Mesendoderm (in vitro differentiated cells): ENCODE data around the gene MPPED1.
A peak's percentile ranks its signal among the peaks of the same experiment; 100 is the strongest.

ENCODE experiments used
- DNase-seq: peaks from one replicate; pipeline ENCODE4 v3.0.0; 2013
- H2AK5ac ChIP-seq: 2 replicates; pipeline ENCODE4 v1.6.1; 2013; ENCODE audit warnings: low read length, inconsistent platforms
- H2BK120ac ChIP-seq: 2 replicates; pipeline ENCODE4 v1.6.1; 2013; ENCODE audit warnings: low read depth, mild to moderate bottlenecking, low read length, moderate library complexity, mixed read lengths
- H2BK15ac ChIP-seq: replicated peaks from 2 replicates; pipeline ENCODE4 v1.6.1; 2013; ENCODE audit warnings: low read depth, mild to moderate bottlenecking, moderate library complexity
- H2BK5ac ChIP-seq: 2 replicates; pipeline ENCODE4 v1.6.1; 2013; ENCODE audit warnings: low read length, inconsistent platforms
- H3K18ac ChIP-seq: 2 replicates; pipeline ENCODE4 v1.6.1; 2013; ENCODE audit warnings: mild to moderate bottlenecking, low read length, mixed read lengths
- H3K23ac ChIP-seq: one replicate; pipeline ENCODE4 v1.6.1; 2013; ENCODE audit warnings: low read length
- H3K27ac ChIP-seq: 2 replicates; pipeline ENCODE4 v1.5.1; 2013; ENCODE audit warnings: low read depth, mild to moderate bottlenecking, inconsistent platforms, low read length, moderate library complexity
- H3K27me3 ChIP-seq: 2 replicates; pipeline ENCODE4 v1.6.1; 2013; ENCODE audit warnings: low read length, control low read depth, mild to moderate bottlenecking, inconsistent platforms; ENCODE audit not compliant: insufficient read depth, poor library complexity
- H3K36me3 ChIP-seq: 2 replicates; pipeline ENCODE4 v1.6.1; 2013; ENCODE audit warnings: low read length, inconsistent platforms; ENCODE audit not compliant: control insufficient read depth, insufficient read depth
- H3K4ac ChIP-seq: one replicate; pipeline ENCODE4 v1.6.1; 2013; ENCODE audit warnings: low read depth, mild to moderate bottlenecking, low read length, moderate library complexity
- H3K4me1 ChIP-seq: 2 replicates; pipeline ENCODE4 v1.6.1; 2013; ENCODE audit warnings: low read depth, low read length, inconsistent platforms; ENCODE audit not compliant: control insufficient read depth
- H3K4me2 ChIP-seq: 2 replicates; pipeline ENCODE4 v1.6.1; 2013; ENCODE audit warnings: low read length
- H3K4me3 ChIP-seq: 2 replicates; pipeline ENCODE4 v1.5.1; 2013; ENCODE audit warnings: mild to moderate bottlenecking, low read length
- H3K56ac ChIP-seq: one replicate; pipeline ENCODE4 v1.6.1; 2013; ENCODE audit warnings: low read length
- H3K79me1 ChIP-seq: 2 replicates; pipeline ENCODE4 v1.6.1; 2013; ENCODE audit warnings: low read length, inconsistent platforms
- H3K79me2 ChIP-seq: 2 replicates; pipeline ENCODE4 v1.6.1; 2013; ENCODE audit warnings: mild to moderate bottlenecking, low read length; ENCODE audit not compliant: control insufficient read depth, insufficient read depth
- H3K9ac ChIP-seq: 2 replicates; pipeline ENCODE4 v1.6.1; 2013; ENCODE audit warnings: low read length, inconsistent platforms
- H4K5ac ChIP-seq: one replicate; pipeline ENCODE4 v1.6.1; 2013; ENCODE audit warnings: low read length
- H4K8ac ChIP-seq: one replicate; pipeline ENCODE4 v1.6.1; 2013; ENCODE audit warnings: low read depth, mild to moderate bottlenecking, control low read depth, low read length, moderate library complexity
- WGBS: extraction: QIAGEN DNeasy Blood & Tissue Kit; methylation state at CpG from one replicate; pipeline ENCODE4 v1.1.7; 2013; ENCODE audit warnings: low lambda C conversion rate, missing lambda C conversion rate; ENCODE audit not compliant: insufficient coverage; ENCODE audit errors: extremely low coverage; 5-methylcytosine and 5-hydroxymethylcytosine counted together

MPPED1 gene

DNA sequence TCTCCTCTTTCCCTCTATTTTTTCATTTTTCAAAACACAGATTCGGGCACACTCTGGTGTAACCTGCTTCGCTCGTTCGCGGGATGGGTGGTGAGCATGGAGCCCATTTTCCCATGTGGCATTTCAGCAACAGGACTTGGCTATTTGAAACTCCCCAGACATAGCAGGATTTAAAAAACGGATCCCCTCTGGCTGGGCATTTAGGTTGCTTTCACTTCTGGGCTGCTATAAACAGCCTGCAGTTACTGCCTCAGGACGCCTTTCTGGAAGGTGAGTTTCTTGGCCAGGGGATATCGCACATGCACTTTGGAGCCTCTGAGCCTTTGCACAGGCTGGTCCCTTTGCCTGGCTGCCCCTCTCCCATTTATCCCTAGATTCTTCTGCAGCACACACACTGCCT lies 2.8 kb upstream of the MPPED1 start:
- H2AK5ac ChIP-seq: no peak overlapping the region
- H3K79me2 ChIP-seq: no peaks in the 10 kb centered on the region
- H3K4ac ChIP-seq: no peak overlapping the region
- no peak overlapping the region for H3K4me2 ChIP-seq
- no peak overlapping the region for H2BK5ac ChIP-seq
- H3K23ac ChIP-seq: no peak overlapping the region
- no peak overlapping the region for H3K18ac ChIP-seq
- H3K27ac ChIP-seq: no peak overlapping the region
- H3K27me3 ChIP-seq: peaks cover 19% of the 10 kb centered on the region
- no peaks in the 10 kb centered on the region for H3K79me1 ChIP-seq
- no peak overlapping the region for H4K5ac ChIP-seq
- no peak overlapping the region for H3K56ac ChIP-seq
- no peak overlapping the region for H4K8ac ChIP-seq
- no peak overlapping the region for H3K9ac ChIP-seq
- no peaks in the 10 kb centered on the region for H3K4me1 ChIP-seq
- H2BK15ac ChIP-seq: no peak overlapping the region
- DNase-seq: no peak
- WGBS: no CpG with 5 or more reads among the region's 8 CpGs
- H3K4me3 ChIP-seq: no peak overlapping the region
- no peaks in the 10 kb centered on the region for H3K36me3 ChIP-seq
- no peak overlapping the region for H2BK120ac ChIP-seq

- H4K5ac ChIP-seq: no peak overlapping the region
- no peak overlapping the region for H3K4me2 ChIP-seq
- H3K36me3 ChIP-seq: no peaks in the 10 kb centered on the region
- no peak overlapping the region for H3K23ac ChIP-seq
- H3K56ac ChIP-seq: no peak overlapping the region
- no peak overlapping the region for H2AK5ac ChIP-seq
- H3K4me3 ChIP-seq: no peak overlapping the region
- no peak overlapping the region for H4K8ac ChIP-seq
- H2BK120ac ChIP-seq: no peak overlapping the region
- no peaks in the 10 kb centered on the region for H3K4me1 ChIP-seq
- H3K27me3 ChIP-seq: peaks cover 19% of the 10 kb centered on the region
- no peak overlapping the region for H2BK15ac ChIP-seq
- H3K79me2 ChIP-seq: no peaks in the 10 kb centered on the region
- WGBS: no CpG with 5 or more reads among the region's 4 CpGs
- H3K27ac ChIP-seq: no peak overlapping the region
- DNase-seq: no peak
- no peaks in the 10 kb centered on the region for H3K79me1 ChIP-seq
- H3K18ac ChIP-seq: no peak overlapping the region
- no peak overlapping the region for H3K4ac ChIP-seq
- no peak overlapping the region for H2BK5ac ChIP-seq
- H3K9ac ChIP-seq: no peak overlapping the region
Measured at GRCh38 chr22:43409800-43410199, 2.0 kb upstream of the MPPED1 start.

DNA sequence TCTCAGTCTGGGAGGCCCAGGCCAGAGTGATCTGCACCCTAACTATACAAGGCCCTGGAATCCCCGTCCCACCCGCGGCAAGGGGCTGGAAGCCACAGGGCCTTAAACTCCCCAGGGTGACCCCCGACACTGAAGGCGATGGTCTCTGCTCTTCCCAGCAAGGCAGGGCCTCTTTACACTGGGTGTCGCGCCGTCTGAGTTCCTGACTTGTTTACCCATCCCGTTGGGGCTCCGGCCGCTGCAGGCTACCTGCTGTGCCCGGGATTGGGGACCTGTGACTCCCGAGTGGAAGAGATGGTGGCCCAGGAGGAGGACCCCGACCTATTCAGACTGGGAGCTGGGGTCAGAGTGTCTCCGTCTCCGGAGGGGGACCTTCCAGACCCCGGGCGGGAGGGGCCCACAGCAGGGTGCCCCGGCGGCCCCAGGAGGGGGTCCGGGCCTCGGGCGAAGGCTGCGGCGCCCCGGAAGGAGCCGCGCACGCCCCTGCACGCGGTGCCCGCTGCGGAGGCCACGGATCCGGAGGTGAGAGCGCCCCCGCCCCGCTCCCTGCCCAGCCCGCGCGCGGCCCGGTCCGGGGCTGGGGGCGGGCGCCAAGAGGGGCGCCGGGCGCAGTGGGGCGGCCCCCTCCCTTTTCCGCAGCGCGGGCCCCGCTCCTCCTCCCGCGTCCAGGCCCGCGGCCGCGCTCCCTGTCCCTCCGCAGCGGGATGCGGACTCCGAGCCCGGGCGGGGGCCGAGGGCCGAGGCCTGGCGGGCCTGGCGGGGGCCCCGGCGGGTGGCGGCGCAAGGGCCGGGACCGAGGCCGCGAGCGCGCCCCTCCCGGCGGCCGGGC lies 560 bp upstream of the MPPED1 start:
- Histone ChIP-seq H2BK120ac (no peak overlapping the region), H3K27ac (no peak overlapping the region), H3K23ac (no peak overlapping the region), H3K4me2 (peak overlapping the region; percentile 18), H2BK5ac (no peak overlapping the region), H3K79me2 (no peaks in the 10 kb centered on the region), H3K36me3 (no peaks in the 10 kb centered on the region), H2AK5ac (no peak overlapping the region), H3K79me1 (no peaks in the 10 kb centered on the region), H3K27me3 (peaks cover 19% of the 10 kb centered on the region), H3K18ac (no peak overlapping the region), H3K9ac (no peak overlapping the region), H3K4ac (no peak overlapping the region), H4K5ac (no peak overlapping the region), H4K8ac (no peak overlapping the region), H3K4me3 (no peak overlapping the region), H2BK15ac (no peak overlapping the region), H3K56ac (no peak overlapping the region), H3K4me1 (no peaks in the 10 kb centered on the region)
- no CpG with 5 or more reads among the region's 83 CpGs for WGBS
- no peak for DNase-seq

- Histone ChIP-seq H3K36me3 (no peaks in the 10 kb centered on the region), H3K9ac (no peak overlapping the region), H2BK5ac (no peak overlapping the region), H3K18ac (no peak overlapping the region), H2AK5ac (no peak overlapping the region), H3K4me2 (no peak overlapping the region), H2BK15ac (no peak overlapping the region), H3K4me1 (no peaks in the 10 kb centered on the region), H3K4me3 (no peak overlapping the region), H3K79me2 (no peaks in the 10 kb centered on the region), H3K56ac (no peak overlapping the region), H4K5ac (no peak overlapping the region), H3K79me1 (no peaks in the 10 kb centered on the region), H3K27me3 (peaks cover 19% of the 10 kb centered on the region), H3K4ac (no peak overlapping the region), H4K8ac (no peak overlapping the region), H3K23ac (no peak overlapping the region), H3K27ac (no peak overlapping the region), H2BK120ac (no peak overlapping the region)
- WGBS: no CpG with 5 or more reads among the region's 26 CpGs
- DNase-seq: no peak
Measured at GRCh38 chr22:43412808-43413795, 1.3 kb downstream of the MPPED1 start.

- no peak overlapping the region for H3K4ac ChIP-seq
- no peak overlapping the region for H2AK5ac ChIP-seq
- H3K4me2 ChIP-seq: no peak overlapping the region
- no peaks in the 10 kb centered on the region for H3K79me1 ChIP-seq
- no peak overlapping the region for H3K18ac ChIP-seq
- H3K4me3 ChIP-seq: no peak overlapping the region
- no peak overlapping the region for H3K27ac ChIP-seq
- H3K23ac ChIP-seq: no peak overlapping the region
- no peak overlapping the region for H3K56ac ChIP-seq
- no peak overlapping the region for H4K8ac ChIP-seq
- no CpG with 5 or more reads among the region's 11 CpGs for WGBS
- H3K4me1 ChIP-seq: no peaks in the 10 kb centered on the region
- H2BK120ac ChIP-seq: no peak overlapping the region
- DNase-seq: no peak
- peaks cover 19% of the 10 kb centered on the region for H3K27me3 ChIP-seq
- no peaks in the 10 kb centered on the region for H3K79me2 ChIP-seq
- no peak overlapping the region for H2BK5ac ChIP-seq
- H3K9ac ChIP-seq: no peak overlapping the region
- no peak overlapping the region for H4K5ac ChIP-seq
- H3K36me3 ChIP-seq: no peaks in the 10 kb centered on the region
- H2BK15ac ChIP-seq: no peak overlapping the region
Measured at GRCh38 chr22:43413826-43414225, 2.0 kb downstream of the MPPED1 start.
